OCI-LY7 (cell line): ENCODE data around the gene OSM.

Experiments used
- CTCF ChIP-seq: fragments of 200-600 bp; sonication (generic); conservative IDR thresholded peaks from 2 replicates; pipeline ENCODE4 v1.5.1; 2014; ENCODE audit warnings: mild to moderate bottlenecking, antibody characterized with exemption, low read length, moderate library complexity, mixed read lengths
- EZH2phosphoT487 ChIP-seq: fragments of 200-600 bp; sonication (generic); IDR thresholded peaks from 2 replicates; pipeline ENCODE4 v1.6.1; 2018; ENCODE audit warnings: low read depth, borderline replicate concordance, mild to moderate bottlenecking, mixed run types, antibody characterized with exemption, low read length, moderate library complexity, mixed read lengths

- no peak for TF ChIP-seq CTCF
- no peak for TF ChIP-seq EZH2phosphoT487
These were observed 40.5 kb upstream of the OSM start for GRCh38 chr22:30307041-30307574.
